ENCODE measurements around the gene TRMT61A.

GRCh38 chr14:103519043-103519836 lies 9.8 kb upstream of the TRMT61A start:
- no peak for TF ChIP-seq CTCF (conservative IDR thresholded peaks at IDR 0.05)
- no peak for TF ChIP-seq EZH2 (IDR thresholded peaks at IDR 0.05; ENCODE audit: low read depth)
